ENCODE measurements around the gene TJP2.
A peak's percentile ranks its signal among the peaks of the same experiment; 100 is the strongest.

Gene TJP2

DNA sequence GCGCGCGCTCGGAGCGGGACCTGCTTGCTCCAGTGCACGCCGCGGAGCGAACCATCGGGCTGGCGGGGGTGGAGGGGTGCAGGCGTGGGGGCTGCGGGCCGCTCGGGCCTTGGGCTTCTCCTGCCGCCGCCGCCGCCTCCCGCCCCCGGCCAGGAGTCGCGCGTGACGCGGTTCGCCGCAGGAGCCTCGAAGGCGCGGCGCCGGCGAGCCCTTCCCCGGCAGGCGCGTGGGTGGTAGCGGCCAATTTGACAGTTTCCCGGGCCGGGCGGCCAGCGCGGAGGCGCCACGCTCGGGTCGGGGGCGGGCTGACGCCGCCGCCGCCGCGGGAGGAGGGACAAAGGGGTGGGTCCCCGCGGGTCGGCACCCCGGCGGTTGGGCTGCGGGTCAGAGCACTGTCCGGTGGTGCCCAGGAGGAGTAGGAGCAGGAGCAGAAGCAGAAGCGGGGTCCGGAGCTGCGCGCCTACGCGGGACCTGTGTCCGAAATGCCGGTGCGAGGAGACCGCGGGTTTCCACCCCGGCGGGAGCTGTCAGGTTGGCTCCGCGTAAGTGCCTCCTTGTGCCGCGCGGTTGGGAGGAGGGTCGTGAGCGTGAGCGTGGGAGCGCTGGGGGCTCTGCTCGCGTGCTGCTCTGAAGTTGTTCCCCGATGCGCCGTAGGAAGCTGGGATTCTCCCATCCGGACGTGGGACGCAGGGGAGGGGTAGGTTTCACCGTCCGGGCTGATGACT, at the start of gene TJP2:
TSS of gene TJP2 (plus strand) at position 387 of the 725 bp plus-strand sequence. CDS start at position 483, 96 bp downstream.
- peak; percentile 69 for DNase-seq

DNA sequence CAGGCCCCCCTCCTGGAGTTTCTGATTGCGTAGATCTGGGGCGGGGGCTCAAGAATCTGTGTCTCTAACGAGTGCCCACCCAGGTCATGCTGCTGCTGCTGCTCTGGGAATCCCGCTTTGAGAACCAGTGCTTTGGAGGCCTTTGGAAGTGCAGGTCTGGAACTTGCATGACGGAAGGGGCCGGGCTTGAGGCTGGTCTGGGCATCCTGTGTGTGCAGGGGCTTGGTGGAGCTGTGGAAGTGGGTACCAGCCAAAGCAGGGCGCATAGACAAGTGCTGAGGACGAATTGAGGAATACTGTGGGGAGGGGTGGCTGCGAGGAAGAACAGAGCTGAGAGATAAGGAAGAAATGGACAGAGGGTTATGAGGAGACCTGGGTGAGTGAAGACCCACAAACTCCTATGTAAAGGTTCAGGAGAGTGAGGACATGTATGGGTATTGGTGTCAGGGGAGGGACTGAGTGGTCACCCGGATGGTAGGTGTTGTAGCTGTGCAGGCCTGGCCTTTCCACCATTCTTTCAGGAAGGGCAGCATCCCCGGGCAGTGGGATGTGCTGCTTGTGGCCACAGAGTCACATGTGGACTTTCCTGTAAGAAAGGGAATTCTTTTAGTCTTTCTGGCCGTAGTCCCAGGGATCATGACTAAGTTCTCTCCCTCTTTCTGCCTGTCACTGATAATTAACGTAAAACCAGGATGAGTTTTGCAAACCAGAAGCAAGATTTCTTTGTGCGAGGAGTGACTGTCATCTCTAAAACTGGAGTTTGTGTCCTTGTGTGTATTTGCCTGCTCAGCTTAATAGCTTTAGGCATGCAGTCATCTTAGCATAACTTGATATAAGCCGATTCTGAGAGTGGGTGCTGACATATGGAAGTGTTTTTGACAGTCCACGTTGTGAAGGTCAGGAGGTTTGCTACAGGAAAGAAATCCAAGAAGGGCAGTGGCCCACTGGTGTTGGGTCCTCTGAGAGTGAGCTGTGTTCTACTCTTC, 43.3 kb upstream of the TJP2 start:
- DNase-seq: no peak

DNA sequence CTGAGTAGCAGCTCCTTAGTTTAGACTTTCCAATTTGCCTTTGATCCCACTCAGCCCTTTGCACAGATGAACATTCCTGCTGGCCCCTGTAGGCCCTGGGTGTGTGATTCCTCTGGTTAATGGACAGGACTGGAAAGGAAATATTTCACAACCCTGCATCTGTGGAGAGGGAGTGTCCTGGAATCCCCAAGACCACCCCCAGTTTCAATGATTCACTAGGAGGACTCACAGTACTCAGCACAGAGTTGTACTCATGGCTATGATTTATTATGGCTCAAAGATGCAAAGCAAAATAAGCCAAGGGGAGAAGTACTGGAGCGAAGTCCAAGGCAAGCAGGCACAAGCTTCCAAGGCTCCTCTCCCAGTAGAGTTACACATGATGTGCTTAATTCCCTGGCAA, 42.4 kb upstream of the TJP2 start:
- DNase-seq: no peak

DNA sequence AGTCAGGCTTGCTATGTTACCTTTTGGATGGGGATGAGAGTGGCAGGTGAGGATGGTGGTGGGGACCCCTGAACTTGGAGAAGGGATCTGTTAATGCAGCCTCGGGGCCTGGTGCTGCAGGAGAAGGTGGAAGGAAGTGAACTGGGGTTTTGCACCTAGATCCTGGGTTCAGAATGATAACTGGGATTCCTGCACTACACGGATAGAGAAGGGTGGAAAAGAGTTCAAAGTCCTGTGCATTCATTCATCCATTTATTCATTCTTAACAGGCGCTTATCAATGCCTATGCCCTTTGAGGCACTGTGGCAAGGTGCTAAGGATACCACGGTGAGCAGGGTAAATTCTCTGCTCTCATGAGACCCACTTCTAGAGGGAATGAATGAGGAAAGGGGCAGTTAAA, 41.7 kb upstream of the TJP2 start:
- DNase-seq: no peak

DNA sequence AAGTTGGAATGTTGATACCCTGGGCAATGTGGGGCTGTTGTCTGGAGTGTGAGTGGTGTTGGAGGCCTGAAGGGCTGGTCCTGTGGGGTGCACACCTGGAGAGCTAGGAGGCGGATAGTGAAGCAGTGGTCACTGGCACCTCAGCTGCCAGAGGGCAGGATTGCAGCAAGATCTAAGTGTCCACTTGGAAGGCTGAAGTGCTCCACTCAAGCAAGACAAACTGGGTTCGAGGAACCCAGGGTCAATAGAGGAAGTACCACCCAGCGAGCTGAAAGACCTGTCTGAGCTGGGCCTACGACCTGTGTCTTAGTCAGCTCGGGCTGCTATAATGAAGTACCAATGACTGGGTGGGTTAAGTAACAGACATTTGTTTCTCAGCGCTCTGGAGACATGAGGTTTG, 39.7 kb upstream of the TJP2 start:
- DNase-seq: no peak

DNA sequence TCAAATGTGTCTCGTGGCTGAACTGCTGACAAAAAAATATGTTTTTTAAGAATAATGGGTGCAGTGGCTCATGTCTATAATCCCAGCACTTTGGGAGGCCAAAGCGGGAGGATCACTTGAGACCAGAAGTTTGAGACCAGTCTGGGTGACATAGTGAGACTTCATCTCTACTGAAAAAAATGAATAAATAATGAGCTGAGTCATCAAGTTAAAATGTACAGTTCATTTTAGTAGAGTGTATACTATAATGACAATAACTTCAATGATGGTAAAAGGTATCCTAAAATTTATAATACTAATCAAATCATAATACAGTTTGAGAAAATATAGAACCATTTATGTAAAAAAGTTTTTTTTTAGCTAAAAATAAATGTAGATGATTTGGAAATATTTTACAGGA, 37.9 kb upstream of the TJP2 start:
- no peak for DNase-seq

DNA sequence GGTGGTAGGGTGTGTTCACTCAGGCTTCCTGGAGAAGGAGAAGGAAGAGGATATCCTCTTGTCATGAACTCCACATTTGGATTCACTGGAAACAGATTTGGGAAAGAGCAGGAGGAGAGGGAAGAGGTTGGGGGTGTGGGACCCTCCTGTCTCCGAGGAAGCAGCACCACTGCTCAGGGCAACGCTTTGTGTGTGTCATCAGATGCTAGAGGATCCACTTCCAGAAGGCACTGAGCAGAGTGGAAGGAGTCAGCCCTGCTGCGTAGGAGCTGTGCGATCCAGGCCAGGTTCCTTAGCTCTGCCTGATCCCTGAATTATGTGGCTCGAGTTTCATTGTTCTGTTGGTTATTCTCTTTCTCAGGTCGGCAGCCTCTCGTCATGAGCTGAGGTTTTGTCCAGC, 37.3 kb upstream of the TJP2 start:
- no peak for DNase-seq

DNA sequence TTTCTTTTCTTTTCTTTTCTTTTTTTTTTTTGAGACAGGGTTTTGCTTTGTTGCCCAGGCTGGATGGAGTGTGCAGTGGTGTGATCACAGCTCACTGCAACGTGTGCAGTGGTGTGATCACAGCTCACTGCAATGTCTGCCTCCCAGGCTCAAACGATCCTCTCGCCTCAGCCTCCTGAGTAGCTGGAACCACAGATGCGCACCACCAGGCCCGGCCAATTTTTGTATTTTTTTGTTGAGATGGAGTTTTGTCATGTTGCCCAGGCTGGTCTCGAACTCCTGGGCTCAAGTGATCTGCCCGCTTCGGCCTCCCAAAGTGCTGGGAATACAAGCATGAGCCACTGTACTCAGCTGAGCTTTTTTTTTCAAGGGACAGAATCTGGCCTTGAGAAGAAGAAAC, 36.8 kb upstream of the TJP2 start:
- DNase-seq: no peak

DNA sequence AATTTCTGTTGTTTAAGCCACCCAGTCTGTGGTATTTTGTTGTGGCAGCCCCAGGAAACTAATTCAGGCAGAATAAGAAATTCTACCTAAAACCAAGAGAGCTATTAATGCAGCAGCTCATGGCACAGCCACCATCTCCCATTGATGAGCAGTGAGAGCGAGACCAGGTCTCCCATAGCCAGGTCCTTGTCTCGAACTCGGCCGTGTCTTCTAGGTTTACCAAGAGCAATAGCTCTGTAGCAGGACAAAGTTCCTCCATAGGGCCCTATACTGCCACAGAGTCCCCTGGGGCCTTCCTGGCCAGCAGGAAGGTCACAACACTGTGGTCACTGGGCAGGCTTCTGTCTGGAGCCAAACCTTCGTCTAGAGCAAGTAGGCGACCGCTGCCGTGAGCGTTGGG, 34.5 kb upstream of the TJP2 start:
- DNase-seq: no peak

DNA sequence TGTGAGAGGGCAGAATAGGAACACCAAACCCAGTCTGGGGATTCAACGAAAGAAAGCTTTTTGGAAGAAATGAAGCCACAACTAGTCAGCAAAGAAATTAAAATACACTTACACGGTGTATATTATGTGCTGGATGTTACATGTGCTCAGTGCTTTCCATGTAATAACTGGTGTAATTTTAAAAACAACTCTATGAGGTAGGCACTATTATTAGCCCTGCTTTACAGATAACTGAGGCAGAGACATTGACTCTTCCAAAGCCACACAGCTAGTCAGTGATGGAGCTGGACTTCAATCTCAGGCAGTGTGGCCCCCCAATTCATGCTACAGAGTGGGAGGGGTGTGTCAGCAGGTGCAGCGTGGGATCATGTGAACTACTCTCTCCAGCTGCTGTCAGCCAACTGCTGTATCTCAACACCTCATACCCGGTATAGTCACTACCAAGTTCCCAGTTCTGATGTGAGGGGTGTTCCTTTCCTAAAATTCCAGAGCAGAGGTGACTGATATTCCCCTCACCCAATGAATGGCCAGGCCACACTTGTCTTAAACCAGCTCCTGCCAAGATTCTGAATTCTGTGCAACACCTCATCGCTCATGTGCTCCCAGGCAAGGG, 33.8 kb upstream of the TJP2 start:
- no peak for DNase-seq

DNA sequence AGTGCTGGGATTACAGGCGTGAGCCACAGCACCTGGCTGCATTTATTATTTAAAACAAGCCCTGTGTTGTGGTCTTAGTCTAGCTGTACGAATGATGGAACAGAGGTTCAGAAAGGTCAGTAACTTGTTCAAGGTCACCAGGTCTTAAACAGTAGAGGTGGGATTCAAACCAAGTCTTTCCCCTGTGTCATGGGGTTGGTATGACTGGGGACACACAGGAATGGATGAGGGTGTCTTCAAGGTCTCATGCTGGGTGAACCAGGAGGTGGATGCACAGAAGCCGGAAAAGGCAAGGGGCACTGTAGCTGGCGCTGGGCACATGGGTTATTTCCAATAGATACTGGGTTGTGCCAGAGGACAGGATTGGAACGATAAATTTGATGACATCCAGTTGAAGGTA, 32.2 kb upstream of the TJP2 start:
- DNase-seq: no peak

DNA sequence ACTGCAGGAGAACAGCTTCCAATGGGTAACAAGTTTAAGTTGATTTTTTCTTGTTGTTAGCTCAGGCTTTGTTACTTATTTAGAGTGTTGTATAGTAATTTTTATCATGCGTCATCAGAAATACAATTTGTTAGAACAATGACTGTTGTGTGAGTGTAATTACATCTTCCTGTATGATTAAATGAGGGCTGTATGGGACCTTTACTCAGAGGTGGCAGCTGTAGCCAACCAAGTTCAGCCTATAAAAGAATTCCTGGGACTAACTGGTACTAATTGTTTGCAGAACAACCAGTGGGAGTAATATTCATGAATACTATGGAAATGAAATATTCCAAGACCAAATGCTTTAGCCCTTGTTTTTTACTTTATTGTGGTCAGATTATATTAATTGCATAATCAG, 30.8 kb upstream of the TJP2 start:
- no peak for DNase-seq

DNA sequence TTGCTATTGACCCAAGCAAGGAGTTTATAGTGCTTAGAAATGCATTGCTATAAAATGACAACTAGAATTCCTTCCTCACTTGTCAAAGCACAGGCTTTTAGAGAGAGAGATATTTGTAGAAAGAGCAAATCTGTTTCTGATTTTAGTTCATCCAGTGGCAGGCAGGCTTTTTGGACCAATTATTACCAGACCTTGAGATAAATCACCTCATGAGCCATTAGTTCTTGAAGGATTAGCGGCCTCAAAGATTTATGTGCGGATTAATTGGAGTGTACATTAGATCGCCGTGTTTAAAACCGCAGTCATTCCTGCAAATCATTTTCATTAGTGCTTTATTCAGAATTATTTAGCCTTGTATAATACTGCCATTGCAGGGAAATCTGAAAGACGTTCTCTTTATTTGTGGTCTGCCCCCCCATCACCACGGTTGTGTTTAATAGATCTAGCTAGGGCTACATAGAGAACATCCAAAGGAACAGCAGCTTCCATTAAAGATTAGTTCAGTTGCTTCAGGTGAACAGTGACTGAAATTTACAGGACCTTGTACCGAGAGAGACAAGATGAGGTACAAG, 28.8 kb upstream of the TJP2 start:
- DNase-seq: no peak

DNA sequence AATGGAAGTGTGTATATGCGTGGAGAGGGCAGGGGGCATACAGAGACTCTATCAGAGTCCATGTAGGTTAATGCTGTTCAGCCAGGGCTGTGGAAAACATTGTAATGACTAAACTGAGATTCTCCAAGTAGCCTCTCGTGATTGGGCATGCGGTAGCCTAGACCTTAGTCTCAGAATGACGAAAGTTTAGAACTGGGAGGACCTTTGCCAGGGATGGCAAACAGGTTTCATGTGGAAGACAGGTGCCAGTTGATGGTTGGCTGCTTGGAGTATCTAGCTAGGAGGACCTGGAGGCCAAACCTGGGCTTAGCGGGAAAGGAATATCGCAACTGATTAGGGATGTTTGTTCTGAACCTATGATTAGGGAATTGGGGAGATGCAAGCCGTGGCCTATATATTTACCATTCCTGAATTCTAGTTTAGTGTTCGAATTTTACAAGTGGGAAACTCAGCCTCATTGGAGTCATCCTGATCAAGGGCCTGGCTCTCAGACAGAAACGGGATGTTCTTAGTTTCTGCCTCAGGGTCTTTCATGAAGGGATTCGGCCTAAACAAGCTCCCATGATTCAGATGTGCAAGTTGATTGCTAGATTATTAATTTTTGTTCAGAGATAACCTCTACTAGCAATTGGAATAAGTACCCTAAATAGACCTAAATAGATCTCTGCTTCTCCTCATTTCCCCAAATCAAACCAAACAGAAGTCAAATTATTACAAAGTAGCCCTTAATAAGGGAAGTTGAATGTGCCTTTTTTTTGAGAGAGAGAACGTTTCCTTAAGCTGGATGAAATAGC, 26.8 kb upstream of the TJP2 start:
- DNase-seq: no peak

DNA sequence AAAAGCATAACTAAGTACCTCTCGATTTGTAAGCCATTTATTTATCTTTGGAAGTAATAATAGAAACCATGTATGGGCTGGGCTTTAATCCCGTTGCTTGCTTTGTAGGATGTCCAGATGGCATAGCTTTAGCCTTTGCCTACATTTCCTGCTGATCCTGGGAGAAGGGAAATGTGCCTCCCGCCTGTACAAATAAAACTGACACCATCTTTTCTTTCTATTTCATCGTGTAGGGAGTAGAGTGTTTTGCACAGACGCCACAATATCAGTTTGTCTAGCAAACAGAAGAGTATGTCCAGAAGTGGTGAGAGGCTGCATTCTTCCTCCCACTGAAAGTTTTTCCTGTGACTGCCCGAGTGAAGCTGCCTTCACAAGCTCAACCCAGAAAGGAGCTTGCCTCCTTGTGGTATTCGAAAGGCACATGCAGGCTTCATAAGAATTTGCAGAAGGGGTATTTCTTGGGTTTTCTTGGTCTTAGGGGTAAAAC, 24.7 kb upstream of the TJP2 start:
- no peak for DNase-seq

DNA sequence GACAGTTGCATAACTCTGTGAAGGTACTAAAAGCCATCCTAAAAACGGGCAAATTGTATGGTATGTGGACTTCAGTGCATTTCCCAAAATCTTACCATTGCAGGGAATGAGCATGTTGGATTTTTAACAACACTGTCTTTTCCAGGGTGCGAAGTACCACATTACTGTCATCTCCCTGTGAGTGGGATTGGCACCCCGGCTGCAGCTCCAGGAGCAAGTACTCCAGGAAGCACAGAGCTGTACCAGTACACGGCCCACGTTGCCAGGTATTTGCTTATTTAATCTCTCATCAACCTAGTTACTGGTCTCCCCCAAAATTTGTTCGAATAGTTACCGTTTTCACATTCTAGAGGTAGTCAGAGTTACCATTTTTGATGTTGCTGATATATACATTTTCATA, 22.6 kb upstream of the TJP2 start:
- DNase-seq: no peak

DNA sequence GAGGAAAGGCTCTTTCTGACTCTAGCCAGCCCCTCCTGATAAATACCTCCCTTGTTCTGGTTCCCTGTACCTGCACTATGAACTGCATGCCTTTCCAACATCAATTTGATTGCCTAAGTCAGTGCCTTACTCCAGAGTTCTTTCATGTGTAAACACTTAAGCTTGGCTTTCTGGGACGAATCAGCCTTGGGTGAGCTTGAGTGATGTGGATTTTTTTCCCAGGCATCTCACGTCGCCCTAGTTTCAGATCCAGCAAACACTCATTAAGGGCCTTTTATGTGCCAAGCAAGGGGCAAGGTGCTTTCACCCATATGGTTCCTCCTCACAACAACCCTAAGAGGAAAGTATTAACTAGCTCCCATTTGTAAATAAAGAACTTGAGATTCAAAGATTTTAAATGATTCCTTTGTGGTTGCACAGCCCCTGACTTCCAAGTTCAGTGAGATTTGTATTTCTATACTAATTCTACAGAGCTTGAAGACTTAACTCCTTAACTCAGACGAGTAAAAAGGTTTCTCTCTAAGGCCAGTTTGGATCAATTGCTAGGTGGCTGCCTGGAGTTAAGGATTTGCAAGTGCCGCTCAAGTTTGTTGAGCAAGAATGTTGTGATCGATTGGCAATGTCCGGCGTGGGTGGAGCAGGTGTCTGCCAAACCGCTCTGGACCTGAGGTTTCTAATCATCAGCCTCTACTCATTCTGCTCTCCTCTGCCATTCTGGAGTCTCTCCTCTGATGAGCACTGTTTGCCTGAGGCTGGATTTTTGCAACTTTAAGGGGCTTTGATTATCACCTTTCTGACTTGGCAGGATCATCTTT, 20.2 kb upstream of the TJP2 start:
- DNase-seq: no peak

DNA sequence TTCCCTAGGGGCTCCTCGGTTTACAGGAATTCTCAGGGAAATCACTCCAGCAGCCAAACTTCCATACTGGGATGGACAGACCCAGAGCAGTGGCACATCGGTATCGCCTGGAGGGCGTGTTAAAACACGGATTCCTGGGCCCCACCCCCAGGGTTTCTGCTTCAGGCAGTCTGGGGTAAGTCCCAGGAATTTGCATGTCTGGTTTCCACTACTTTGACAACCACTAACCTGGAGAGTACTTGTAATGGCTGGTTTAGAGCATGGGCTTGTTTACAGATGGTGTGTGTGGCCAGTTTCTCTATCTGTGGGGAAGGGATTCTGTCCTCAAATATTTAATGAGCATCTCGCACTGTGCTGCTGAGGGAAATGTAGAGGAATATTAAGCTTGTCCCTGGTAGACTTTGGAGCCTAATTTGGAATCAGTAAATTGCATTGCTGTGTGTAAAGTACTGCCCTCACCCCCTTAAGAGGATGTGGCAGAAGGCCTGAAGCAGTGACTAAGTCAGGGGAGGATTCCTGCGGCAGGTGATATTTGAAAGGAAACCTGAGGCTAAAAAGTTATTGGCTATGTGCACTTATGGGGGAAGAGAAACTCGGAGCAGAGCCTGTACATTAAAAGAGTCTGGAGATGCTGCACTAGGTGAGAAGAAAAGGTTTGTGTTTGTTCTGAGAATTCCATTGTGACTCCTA, 18.6 kb upstream of the TJP2 start:
- DNase-seq: no peak

DNA sequence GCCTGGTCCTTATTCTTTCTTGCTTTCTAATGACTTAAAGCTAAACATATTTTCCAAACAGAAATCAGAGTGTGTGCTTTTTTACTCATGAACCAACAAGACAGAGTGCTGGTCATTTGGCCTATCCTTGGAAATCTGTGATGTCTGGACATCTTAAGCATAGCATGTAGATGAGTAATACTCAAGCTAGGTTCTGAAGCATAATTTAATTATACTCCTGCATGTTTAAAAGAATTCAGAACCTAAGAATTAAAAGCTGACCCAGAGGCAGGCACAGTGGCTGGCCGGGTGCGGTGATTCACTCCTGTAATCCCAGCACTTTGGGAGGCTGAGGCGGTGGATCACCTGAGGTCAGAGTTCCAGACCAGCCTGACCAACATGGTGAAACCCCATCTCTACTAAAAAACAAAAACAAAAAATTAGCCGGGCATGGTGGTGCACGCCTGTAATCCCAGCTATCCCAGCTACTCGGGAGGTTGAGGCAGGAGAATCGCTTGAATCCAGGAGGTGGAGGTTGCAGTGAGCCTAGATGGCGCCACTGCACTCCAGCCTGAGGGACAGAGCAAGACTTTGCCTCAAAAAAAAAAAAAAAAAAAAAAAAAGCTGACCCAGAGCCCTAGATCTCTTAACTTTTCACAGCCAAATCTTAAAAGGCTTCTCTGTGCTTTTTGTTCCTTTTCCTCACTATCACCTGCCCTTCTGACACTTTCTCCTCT, 16.2 kb upstream of the TJP2 start:
- DNase-seq: peak; percentile 19

DNA sequence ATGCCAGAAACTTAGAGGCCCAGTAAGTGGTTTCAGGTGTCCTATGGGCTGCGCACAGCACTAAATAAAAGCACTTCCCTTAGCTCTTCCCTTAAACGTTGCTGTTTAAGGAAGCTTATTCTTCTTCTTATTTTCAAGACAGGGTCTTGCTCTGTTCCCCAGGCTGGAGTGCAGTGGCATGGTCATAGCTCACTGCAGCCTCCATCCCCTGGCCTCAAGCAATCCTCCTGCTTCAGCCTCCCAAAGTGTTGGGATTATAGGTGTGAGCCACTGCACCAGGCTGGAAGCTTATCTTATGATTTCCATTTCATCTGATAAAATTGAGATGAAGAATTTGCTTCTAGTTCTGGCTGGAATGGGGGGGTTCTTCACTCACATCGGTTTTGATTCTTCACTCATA, 15.6 kb upstream of the TJP2 start:
- no peak for DNase-seq
